ENCODE measurements around the gene TRIM21.

Gene TRIM21

DNA sequence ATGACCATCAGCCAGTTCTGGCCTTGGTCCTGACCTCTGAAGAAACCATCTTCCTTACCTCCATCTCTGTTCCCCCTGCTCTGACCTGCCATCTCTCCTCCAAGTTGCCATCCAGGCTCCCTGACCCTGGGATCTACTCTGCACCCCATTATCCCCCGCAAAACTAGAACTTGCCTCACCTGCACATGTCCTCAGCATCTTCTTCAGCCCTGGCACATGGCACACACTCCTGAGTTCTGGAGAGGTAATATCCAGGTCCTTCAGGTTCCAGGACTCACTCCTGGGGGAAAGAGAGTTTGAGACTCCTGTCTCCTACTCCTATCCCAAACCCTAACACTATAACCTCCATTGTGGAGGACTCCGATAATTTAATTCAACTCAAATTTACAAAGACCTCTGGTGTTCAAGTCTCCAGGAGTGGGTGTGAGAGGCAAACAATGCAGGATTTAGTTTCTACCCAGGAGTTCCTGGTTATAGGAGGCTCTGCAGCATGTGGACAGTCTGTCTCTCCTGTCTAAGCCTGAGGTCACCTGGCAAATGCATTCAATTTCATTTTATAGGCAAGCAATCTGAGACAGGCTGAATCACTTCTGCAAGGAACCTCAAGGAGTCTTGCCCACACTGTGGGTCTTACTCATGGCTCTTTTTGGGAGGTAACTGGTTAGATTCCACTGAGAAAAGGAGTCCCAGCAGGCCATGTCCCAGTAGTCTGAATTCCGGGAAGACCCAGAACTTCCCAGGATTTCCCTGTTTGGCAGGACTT is 7.3 kb downstream of the TRIM21 start:
- TF ChIP-seq CTCF (IDR thresholded peaks at IDR 0.05; ENCODE audit: insufficient read depth, low read length, poor library complexity, severe bottlenecking) (no peak), EZH2phosphoT487 (conservative IDR thresholded peaks at IDR 0.05; ENCODE audit: low read length) (no peak)
- H4K20me1 ChIP-seq (ENCODE audit: low read depth, low read length): no peaks in the 10 kb centered on the region
- no peaks in the 10 kb centered on the region for H3K9me3 ChIP-seq (ENCODE audit: insufficient read depth, low read length)
- no peaks in the 10 kb centered on the region for H3K9me2 ChIP-seq (replicated peaks; ENCODE audit: insufficient read depth, low read length)
- no peak overlapping the region for H3K27ac ChIP-seq (ENCODE audit: low read depth, low read length)
- no peak overlapping the region for H2AFZ ChIP-seq (ENCODE audit: low read depth, low read length, severe bottlenecking)
- no peak overlapping the region for H3K4me2 ChIP-seq (ENCODE audit: low read depth, low read length, poor library complexity, severe bottlenecking)
- no peaks in the 10 kb centered on the region for H3K79me2 ChIP-seq (ENCODE audit: insufficient read depth, low read length)
- no peaks in the 10 kb centered on the region for H3K27me3 ChIP-seq (ENCODE audit: low read length)
- no peak overlapping the region for H3K9ac ChIP-seq (ENCODE audit: low read length)
- H3K36me3 ChIP-seq (ENCODE audit: low read length): no peaks in the 10 kb centered on the region
- H3F3A ChIP-seq (ENCODE audit: insufficient read depth): no peaks in the 10 kb centered on the region
- no peak overlapping the region for H3K4me3 ChIP-seq (ENCODE audit: insufficient read depth, low read length, poor library complexity, severe bottlenecking)

DNA sequence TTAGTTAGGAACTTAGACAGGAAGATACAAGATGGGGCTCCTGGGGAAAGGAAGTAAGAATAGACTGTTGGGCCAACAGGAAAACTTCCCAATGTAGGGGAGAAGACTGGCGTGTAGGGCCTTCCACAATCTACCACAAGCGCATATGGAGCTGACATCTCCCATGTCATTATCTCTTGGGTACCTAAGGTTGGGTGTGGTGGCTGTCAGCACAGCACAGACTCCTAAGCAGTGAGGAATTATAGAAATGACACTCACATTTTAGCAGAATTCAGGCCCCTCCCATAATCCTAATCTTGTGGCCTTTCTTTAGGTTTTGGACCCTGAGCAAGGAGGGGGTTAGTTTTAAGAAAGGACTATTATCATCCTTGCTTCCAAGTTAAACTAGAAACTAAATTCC is 11.6 kb downstream of the TRIM21 start:
- Histone ChIP-seq H3F3A (ENCODE audit: insufficient read depth) (no peaks in the 10 kb centered on the region), H3K4me2 (ENCODE audit: low read depth, low read length, poor library complexity, severe bottlenecking) (no peak overlapping the region), H3K9me3 (ENCODE audit: insufficient read depth, low read length) (no peaks in the 10 kb centered on the region), H3K27me3 (ENCODE audit: low read length) (no peaks in the 10 kb centered on the region), H3K79me2 (ENCODE audit: insufficient read depth, low read length) (no peaks in the 10 kb centered on the region), H3K36me3 (ENCODE audit: low read length) (no peaks in the 10 kb centered on the region), H3K4me3 (ENCODE audit: insufficient read depth, low read length, poor library complexity, severe bottlenecking) (no peak overlapping the region), H3K9me2 (replicated peaks; ENCODE audit: insufficient read depth, low read length) (no peaks in the 10 kb centered on the region), H4K20me1 (ENCODE audit: low read depth, low read length) (no peaks in the 10 kb centered on the region), H3K27ac (ENCODE audit: low read depth, low read length) (no peak overlapping the region), H3K9ac (ENCODE audit: low read length) (no peak overlapping the region), H2AFZ (ENCODE audit: low read depth, low read length, severe bottlenecking) (no peak overlapping the region)
- TF ChIP-seq EZH2phosphoT487 (conservative IDR thresholded peaks at IDR 0.05; ENCODE audit: low read length): no peak
- no peak for TF ChIP-seq CTCF (IDR thresholded peaks at IDR 0.05; ENCODE audit: insufficient read depth, low read length, poor library complexity, severe bottlenecking)

GRCh38 chr11:4375431-4376140 is 17.9 kb downstream of the TRIM21 start:
- no peaks in the 10 kb centered on the region for H4K20me1 ChIP-seq (ENCODE audit: low read depth, low read length)
- H3K27me3 ChIP-seq (ENCODE audit: low read length): no peaks in the 10 kb centered on the region
- H3K9me2 ChIP-seq (replicated peaks; ENCODE audit: insufficient read depth, low read length): no peaks in the 10 kb centered on the region

More at GRCh38 chr11:4375431-4376140, 17.9 kb downstream of the TRIM21 start:
- Histone ChIP-seq H3K4me3 (ENCODE audit: insufficient read depth, low read length, poor library complexity, severe bottlenecking) (no peak overlapping the region), H2AFZ (ENCODE audit: low read depth, low read length, severe bottlenecking) (no peak overlapping the region), H3K9me3 (ENCODE audit: insufficient read depth, low read length) (no peaks in the 10 kb centered on the region), H3K79me2 (ENCODE audit: insufficient read depth, low read length) (no peaks in the 10 kb centered on the region), H3K9ac (ENCODE audit: low read length) (no peak overlapping the region), H3F3A (ENCODE audit: insufficient read depth) (no peaks in the 10 kb centered on the region), H3K27ac (ENCODE audit: low read depth, low read length) (no peak overlapping the region), H3K4me2 (ENCODE audit: low read depth, low read length, poor library complexity, severe bottlenecking) (no peak overlapping the region), H3K36me3 (ENCODE audit: low read length) (no peaks in the 10 kb centered on the region)
- TF ChIP-seq EZH2phosphoT487 (conservative IDR thresholded peaks at IDR 0.05; ENCODE audit: low read length): no peak
- TF ChIP-seq CTCF (IDR thresholded peaks at IDR 0.05; ENCODE audit: insufficient read depth, low read length, poor library complexity, severe bottlenecking): no peak

Measured in SU-DHL-6 (cell line).